HG02759 (cell line): ENCODE measurements around the gene ARHGAP21.
A peak's percentile ranks its signal among the peaks of the same experiment; 100 is the strongest.
"Not testable (repeated sequence)": the region's sequence is repeated elsewhere in the genome, so short reads cannot be mapped to it uniquely, and the experiment has no call there.

Source experiments
- ATAC-seq: cut with Tn5 transposase; IDR thresholded peaks from one replicate; pipeline ENCODE4 v1.9.1; 2021; ENCODE audit warnings: mild to moderate bottlenecking, moderate library complexity; ENCODE audit not compliant: unreplicated experiment

Gene ARHGAP21

GRCh38 chr10:24690961-24691512 is 32.6 kb downstream of the ARHGAP21 start:
- ATAC-seq, result no peak

- ATAC-seq, result no peak
These were observed 37.6 kb downstream of the ARHGAP21 start for GRCh38 chr10:24685958-24686540.

GRCh38 chr10:24683554-24683953 is 40.1 kb downstream of the ARHGAP21 start:
- ATAC-seq, result no peak

- ATAC-seq, result no peak
These were observed 42.1 kb downstream of the ARHGAP21 start for GRCh38 chr10:24681572-24682088.

- ATAC-seq, result no peak
These were observed 42.8 kb downstream of the ARHGAP21 start for GRCh38 chr10:24680647-24681524.

GRCh38 chr10:24678757-24679156 is 44.9 kb downstream of the ARHGAP21 start:
- ATAC-seq, result no peak

GRCh38 chr10:24674892-24675632 is 48.6 kb downstream of the ARHGAP21 start:
- ATAC-seq, result no peak

GRCh38 chr10:24670964-24671670 is 52.6 kb downstream of the ARHGAP21 start:
- ATAC-seq, result no peak

GRCh38 chr10:24669285-24669852 is 54.3 kb downstream of the ARHGAP21 start:
- no peak for ATAC-seq

- no peak for ATAC-seq
These were observed 55.4 kb downstream of the ARHGAP21 start for GRCh38 chr10:24668247-24668646.

- ATAC-seq, result no peak
These were observed 58.7 kb downstream of the ARHGAP21 start for GRCh38 chr10:24664991-24665390.

- no peak for ATAC-seq
These were observed 62.3 kb downstream of the ARHGAP21 start for GRCh38 chr10:24661376-24661775.

- ATAC-seq, result not testable (repeated sequence)
These were observed 65.4 kb downstream of the ARHGAP21 start for GRCh38 chr10:24658319-24658718.

GRCh38 chr10:24656326-24656725 is 67.4 kb downstream of the ARHGAP21 start:
- ATAC-seq, result not testable (repeated sequence)

GRCh38 chr10:24652381-24652957 is 71.2 kb downstream of the ARHGAP21 start:
- peak; percentile 88 for ATAC-seq

- ATAC-seq, result peak; percentile 21
These were observed 71.8 kb downstream of the ARHGAP21 start for GRCh38 chr10:24651923-24652322.

GRCh38 chr10:24650669-24651391 is 72.9 kb downstream of the ARHGAP21 start:
- no peak for ATAC-seq

- ATAC-seq, result no peak
These were observed 77.9 kb downstream of the ARHGAP21 start for GRCh38 chr10:24645784-24646183.

GRCh38 chr10:24645022-24645421 is 78.7 kb downstream of the ARHGAP21 start:
- ATAC-seq, result no peak
